ENCODE measurements around the gene PSENEN.
"Not testable (repeated sequence)": the region's sequence is repeated elsewhere in the genome, so short reads cannot be mapped to it uniquely, and the experiment has no call there.

GRCh38 chr19:35724132-35724531, 21.3 kb upstream of the PSENEN start:
- TF ChIP-seq CTCF, POLR2A (IDR thresholded peaks at IDR 0.05): not testable (repeated sequence)

All from Peyer's patch (tissue), 4 donors.